Kidney (tissue), 14 donors: ENCODE results near the gene APOB. TPM values are rescaled to one million over a fixed set of nuclear protein-coding genes. Genes with fewer than 3 reads are reported as not detected.

Experiments used
- DNase-seq, 5 donors: peaks; one replicate each; pipeline ENCODE4 v3.0.0-alpha.2; 2013 to 2020
- FAIRE-seq: peaks from 2 replicates; lab custom pipeline; 2012; peaks lifted over from hg19 to GRCh38; lab: Jason Lieb, UNC
- H3K27ac ChIP-seq, 2 donors: one replicate each; pipeline ENCODE4 v1.7.0; 2013; ENCODE audit warnings: low read depth in 2 of 2, low read length in 2 of 2, inconsistent platforms in 1 of 2
- H3K27me3 ChIP-seq: one replicate; pipeline ENCODE4 v1.7.1; 2013; ENCODE audit warnings: low read length, inconsistent platforms; ENCODE audit not compliant: control insufficient read depth, insufficient read depth
- H3K36me3 ChIP-seq, 3 donors: one replicate each; pipeline versions ENCODE4 v1.7.0 to v1.7.1; 2013; ENCODE audit warnings: low read length in 3 of 3, control low read depth in 1 of 3, inconsistent platforms in 1 of 3; ENCODE audit not compliant: insufficient read depth in 3 of 3, control insufficient read depth in 2 of 3
- H3K4me1 ChIP-seq, 3 donors: one replicate each; pipeline versions ENCODE4 v1.7.0 to v1.7.1; 2013; ENCODE audit warnings: low read length in 3 of 3, inconsistent platforms in 1 of 3, low read depth in 1 of 3; ENCODE audit not compliant: control insufficient read depth in 2 of 3, insufficient read depth in 2 of 3
- H3K4me3 ChIP-seq, 3 donors: one replicate each; pipeline versions ENCODE4 v1.7.0 to v1.8.1; 2013; ENCODE audit warnings: low read length in 3 of 3, control low read depth in 1 of 3, inconsistent platforms in 1 of 3
- H3K9ac ChIP-seq, 3 donors: one replicate each; pipeline versions ENCODE4 v1.7.0 to v1.7.1; 2013; ENCODE audit warnings: low read length in 3 of 3, control low read depth in 1 of 3, inconsistent platforms in 1 of 3
- H3K9me3 ChIP-seq, 3 donors: one replicate each; pipeline versions ENCODE4 v1.7.0 to v1.7.1; 2013; ENCODE audit warnings: low read length in 3 of 3, control low read depth in 1 of 3, inconsistent platforms in 1 of 3; ENCODE audit not compliant: control insufficient read depth in 2 of 3, insufficient read depth in 1 of 3
- intact Hi-C: fragments of 100-400 bp; cut with DNase I; formaldehyde crosslinking; loops from one replicate; pipeline ENCODE4 v1.11.1; 2022
- polyA plus RNA-seq: library from polyadenylated mRNA; stranded (reverse); fragments of 350-450 nt; fragmentation: Illumina TruSeq; extraction: RNeasy Lipid Tissue Mini Kit (QIAGEN cat#74804); gene quantifications from one replicate; pipeline ENCODE4 v1.2.3, GENCODE V29; 2014; ENCODE audit warnings: low read depth, low replicate concordance; ENCODE audit not compliant: insufficient read depth
- total RNA-seq: library from RNA; stranded (reverse); fragmentation: NEBNext Ultra II Directional; extraction: Animal tissue kit (Norgen Biotek cat#: 25700); gene quantifications from one replicate; pipeline ENCODE4 v1.2.1, GENCODE V29; 2021
- TF ChIP-seq, protein P1 (sequence below): IDR thresholded peaks from 3 replicates; pipeline ENCODE4 v1.5.1; 2012; ENCODE audit warnings: mild to moderate bottlenecking, moderate library complexity, borderline replicate concordance; ENCODE audit not compliant: insufficient read depth; ENCODE audit errors: extremely low read depth
- donor health status: control.
- donor health status: control.
- donor health status: control.
- donor health status: control.
- donor health status: control.
- donor health status: DM: yes; HTN: yes; CAD: no.
- donor health status: Normal renal cell carcinoma (clear cell type).

APOB gene
- total and polyA plus RNA-seq, 2 donors from 2014 or later: 0.11 to 0.57 TPM

DNA sequence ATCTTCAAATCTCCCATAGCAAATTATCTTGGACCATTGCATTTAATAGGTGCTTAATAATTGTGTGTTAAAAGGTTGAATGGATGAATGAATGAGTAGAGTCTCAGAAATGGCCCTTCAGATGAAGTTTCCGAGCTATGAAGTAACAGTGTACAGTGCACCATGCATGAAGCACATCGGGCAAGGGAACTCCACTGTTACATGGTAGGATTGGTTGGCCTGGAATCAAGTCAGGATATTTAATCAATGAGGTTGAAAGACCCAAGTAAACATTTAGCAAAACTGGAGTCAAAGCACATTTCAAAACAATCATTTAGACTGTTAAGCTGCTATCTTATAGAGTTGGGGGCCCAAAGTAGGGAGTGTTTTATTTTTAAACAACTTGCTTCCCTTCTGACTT lies 80.0 kb downstream of the APOB start:
- Histone ChIP-seq H3K36me3 (no peaks in the 10 kb centered on the region), H3K9ac (no peak overlapping the region), H3K9me3 (no peaks in the 10 kb centered on the region), H3K27me3 (no peaks in the 10 kb centered on the region), H3K4me1 (no peaks in the 10 kb centered on the region), H3K4me3 (no peak overlapping the region), H3K27ac (no peak overlapping the region)
- intact Hi-C loops: no loop called here
- DNase-seq (no peak), FAIRE-seq (no peak)
- TF ChIP-seq, protein P1, sequence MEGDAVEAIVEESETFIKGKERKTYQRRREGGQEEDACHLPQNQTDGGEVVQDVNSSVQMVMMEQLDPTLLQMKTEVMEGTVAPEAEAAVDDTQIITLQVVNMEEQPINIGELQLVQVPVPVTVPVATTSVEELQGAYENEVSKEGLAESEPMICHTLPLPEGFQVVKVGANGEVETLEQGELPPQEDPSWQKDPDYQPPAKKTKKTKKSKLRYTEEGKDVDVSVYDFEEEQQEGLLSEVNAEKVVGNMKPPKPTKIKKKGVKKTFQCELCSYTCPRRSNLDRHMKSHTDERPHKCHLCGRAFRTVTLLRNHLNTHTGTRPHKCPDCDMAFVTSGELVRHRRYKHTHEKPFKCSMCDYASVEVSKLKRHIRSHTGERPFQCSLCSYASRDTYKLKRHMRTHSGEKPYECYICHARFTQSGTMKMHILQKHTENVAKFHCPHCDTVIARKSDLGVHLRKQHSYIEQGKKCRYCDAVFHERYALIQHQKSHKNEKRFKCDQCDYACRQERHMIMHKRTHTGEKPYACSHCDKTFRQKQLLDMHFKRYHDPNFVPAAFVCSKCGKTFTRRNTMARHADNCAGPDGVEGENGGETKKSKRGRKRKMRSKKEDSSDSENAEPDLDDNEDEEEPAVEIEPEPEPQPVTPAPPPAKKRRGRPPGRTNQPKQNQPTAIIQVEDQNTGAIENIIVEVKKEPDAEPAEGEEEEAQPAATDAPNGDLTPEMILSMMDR: no peak

DNA sequence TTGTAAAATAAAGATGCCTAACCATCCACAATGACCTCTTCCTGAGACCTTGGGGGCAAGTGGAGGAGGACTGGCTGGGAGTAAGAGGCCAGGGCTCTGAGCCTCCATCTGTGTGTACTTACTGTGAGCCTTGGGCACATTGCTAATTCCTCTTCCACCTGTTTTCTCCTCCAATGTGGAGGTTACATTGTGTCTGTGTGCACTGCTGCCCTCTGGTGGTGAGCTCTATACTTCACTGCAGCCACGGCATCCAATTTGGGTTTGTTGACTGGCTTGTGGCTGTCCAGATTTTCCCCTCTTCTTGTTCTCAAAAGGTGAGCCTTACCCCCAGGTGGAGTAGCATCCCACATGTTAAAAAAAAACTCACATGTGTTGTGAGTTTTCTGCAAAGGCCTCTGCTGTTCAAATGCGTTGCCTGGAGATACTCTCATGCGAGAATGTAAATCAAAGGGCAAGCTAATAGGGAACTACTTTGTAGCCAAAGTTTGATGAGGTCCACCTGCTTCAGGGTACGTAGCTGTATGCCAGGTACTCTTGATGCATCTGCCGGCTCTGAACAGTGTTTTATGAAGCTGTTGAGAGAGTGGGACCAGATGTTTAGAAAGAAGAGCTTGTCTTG lies 80.8 kb downstream of the APOB start:
- Histone ChIP-seq H3K36me3 (no peaks in the 10 kb centered on the region), H3K27ac (no peak overlapping the region), H3K9me3 (no peaks in the 10 kb centered on the region), H3K9ac (no peak overlapping the region), H3K4me3 (no peak overlapping the region), H3K27me3 (no peaks in the 10 kb centered on the region), H3K4me1 (no peaks in the 10 kb centered on the region)
- TF ChIP-seq, protein P1: peak; percentile 90
- no peak for FAIRE-seq
- DNase-seq: peak in 4 of 5 donors; percentile 76 to 84 (median 80)
- intact Hi-C loops: no loop called here

- H3K4me3 ChIP-seq: no peak overlapping the region
- no peak overlapping the region for H3K9ac ChIP-seq
- no peak for DNase-seq
- no peak overlapping the region for H3K27ac ChIP-seq
- H3K9me3 ChIP-seq: no peaks in the 10 kb centered on the region
- H3K27me3 ChIP-seq: no peaks in the 10 kb centered on the region
- intact Hi-C loops: no loop called here
- no peak for FAIRE-seq
- no peaks in the 10 kb centered on the region for H3K4me1 ChIP-seq
- no peaks in the 10 kb centered on the region for H3K36me3 ChIP-seq
- TF ChIP-seq, protein P1: no peak
Observed at GRCh38 chr2:20961858-20962257, 82.0 kb downstream of the APOB start.

DNA sequence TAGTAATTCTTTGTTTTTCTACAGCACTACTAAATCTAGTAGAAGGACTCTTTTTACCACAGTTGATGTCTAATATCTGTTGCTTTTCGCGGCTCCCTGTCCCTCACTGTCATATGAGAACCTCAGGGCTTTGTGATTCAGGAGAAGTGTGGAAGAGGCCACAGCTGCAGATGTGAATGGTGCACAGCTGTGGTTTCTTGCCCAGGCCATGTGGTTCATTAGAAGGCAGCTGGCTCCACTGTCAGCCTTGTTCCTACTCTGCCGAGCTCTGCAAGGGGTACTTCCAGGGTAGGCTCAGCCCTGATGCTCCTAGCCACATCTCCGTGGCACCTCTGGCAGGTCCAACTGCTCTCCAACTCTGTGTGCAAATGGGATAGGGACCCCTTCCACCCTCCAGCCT lies 83.9 kb downstream of the APOB start:
- intact Hi-C loops: no loop called here

More for the DNA sequence above, 83.9 kb downstream of the APOB start:
- no peaks in the 10 kb centered on the region for H3K4me1 ChIP-seq
- TF ChIP-seq, protein P1: no peak
- no peaks in the 10 kb centered on the region for H3K27me3 ChIP-seq
- no peak overlapping the region for H3K9ac ChIP-seq
- FAIRE-seq (no peak), DNase-seq (no peak)
- H3K27ac ChIP-seq: no peak overlapping the region
- no peaks in the 10 kb centered on the region for H3K9me3 ChIP-seq
- no peaks in the 10 kb centered on the region for H3K36me3 ChIP-seq
- no peak overlapping the region for H3K4me3 ChIP-seq
